Astrocyte (in vitro differentiated cells and primary cell): ENCODE data around the gene ZER1.

ENCODE experiments used
- EZH2 ChIP-seq: IDR thresholded peaks from 2 replicates; pipeline ENCODE4 v1.6.1; 2012; ENCODE audit warnings: mild to moderate bottlenecking, low read length, inconsistent platforms; ENCODE audit not compliant: insufficient read depth
- TF ChIP-seq, protein P1 (sequence below): IDR thresholded peaks from 2 replicates; pipeline ENCODE4 v1.5.1; 2011; ENCODE audit warnings: low read depth, mild to moderate bottlenecking, inconsistent platforms, low read length, moderate library complexity; ENCODE audit not compliant: insufficient read depth

GRCh38 chr9:128706671-128707381 lies 64.9 kb downstream of the ZER1 start:
- TF ChIP-seq, protein P1, sequence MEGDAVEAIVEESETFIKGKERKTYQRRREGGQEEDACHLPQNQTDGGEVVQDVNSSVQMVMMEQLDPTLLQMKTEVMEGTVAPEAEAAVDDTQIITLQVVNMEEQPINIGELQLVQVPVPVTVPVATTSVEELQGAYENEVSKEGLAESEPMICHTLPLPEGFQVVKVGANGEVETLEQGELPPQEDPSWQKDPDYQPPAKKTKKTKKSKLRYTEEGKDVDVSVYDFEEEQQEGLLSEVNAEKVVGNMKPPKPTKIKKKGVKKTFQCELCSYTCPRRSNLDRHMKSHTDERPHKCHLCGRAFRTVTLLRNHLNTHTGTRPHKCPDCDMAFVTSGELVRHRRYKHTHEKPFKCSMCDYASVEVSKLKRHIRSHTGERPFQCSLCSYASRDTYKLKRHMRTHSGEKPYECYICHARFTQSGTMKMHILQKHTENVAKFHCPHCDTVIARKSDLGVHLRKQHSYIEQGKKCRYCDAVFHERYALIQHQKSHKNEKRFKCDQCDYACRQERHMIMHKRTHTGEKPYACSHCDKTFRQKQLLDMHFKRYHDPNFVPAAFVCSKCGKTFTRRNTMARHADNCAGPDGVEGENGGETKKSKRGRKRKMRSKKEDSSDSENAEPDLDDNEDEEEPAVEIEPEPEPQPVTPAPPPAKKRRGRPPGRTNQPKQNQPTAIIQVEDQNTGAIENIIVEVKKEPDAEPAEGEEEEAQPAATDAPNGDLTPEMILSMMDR: no peak
- TF ChIP-seq EZH2: no peak
